PC-9 (cell line): ENCODE results near the gene TMPRSS12.

Experiments
- EZH2 ChIP-seq: fragments of 200-600 bp; sonication (generic); IDR thresholded peaks from 2 replicates; pipeline ENCODE4 v1.8.0; 2017; ENCODE audit warnings: antibody characterized with exemption, low read depth
- TF ChIP-seq, protein P1 (sequence below): fragments of 200-600 bp; sonication (generic); conservative IDR thresholded peaks from 2 replicates; pipeline ENCODE4 v1.6.1; 2017; ENCODE audit warnings: mixed run types, antibody characterized with exemption, mild to moderate bottlenecking, moderate library complexity

DNA sequence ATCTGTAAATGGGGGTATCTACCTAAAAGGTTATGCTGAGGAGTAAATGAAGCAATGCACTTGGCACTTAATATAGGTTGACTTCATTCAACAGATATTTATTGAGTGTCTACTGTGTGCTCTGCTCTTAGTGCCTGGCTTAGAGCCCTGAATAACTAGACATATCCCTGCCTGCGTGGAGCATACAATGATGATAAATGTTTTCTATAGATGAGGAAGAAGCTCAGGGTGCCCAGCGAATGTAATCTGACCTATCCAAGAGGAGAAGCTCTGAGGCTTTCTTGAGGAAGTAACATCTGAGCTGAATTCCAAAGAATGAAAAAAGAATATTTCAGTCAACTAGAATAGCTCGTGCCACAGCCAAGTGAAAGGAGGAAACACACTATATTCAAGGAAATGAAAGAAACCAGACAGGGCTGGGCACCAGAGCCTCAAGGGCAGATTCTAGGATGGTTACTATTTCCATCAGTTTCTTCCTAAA lies 91.7 kb downstream of the TMPRSS12 start:
- TF ChIP-seq, protein P1, sequence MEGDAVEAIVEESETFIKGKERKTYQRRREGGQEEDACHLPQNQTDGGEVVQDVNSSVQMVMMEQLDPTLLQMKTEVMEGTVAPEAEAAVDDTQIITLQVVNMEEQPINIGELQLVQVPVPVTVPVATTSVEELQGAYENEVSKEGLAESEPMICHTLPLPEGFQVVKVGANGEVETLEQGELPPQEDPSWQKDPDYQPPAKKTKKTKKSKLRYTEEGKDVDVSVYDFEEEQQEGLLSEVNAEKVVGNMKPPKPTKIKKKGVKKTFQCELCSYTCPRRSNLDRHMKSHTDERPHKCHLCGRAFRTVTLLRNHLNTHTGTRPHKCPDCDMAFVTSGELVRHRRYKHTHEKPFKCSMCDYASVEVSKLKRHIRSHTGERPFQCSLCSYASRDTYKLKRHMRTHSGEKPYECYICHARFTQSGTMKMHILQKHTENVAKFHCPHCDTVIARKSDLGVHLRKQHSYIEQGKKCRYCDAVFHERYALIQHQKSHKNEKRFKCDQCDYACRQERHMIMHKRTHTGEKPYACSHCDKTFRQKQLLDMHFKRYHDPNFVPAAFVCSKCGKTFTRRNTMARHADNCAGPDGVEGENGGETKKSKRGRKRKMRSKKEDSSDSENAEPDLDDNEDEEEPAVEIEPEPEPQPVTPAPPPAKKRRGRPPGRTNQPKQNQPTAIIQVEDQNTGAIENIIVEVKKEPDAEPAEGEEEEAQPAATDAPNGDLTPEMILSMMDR = no peak
- TF ChIP-seq EZH2 = no peak
